SU-DHL-6 (cell line): ENCODE data around the gene KCNJ12.
"Not testable (repeated sequence)": the region's sequence is repeated elsewhere in the genome, so short reads cannot be mapped to it uniquely, and the experiment has no call there.

ENCODE experiments used
- H2AFZ ChIP-seq: fragments of 200-600 bp; sonication (generic); 2 replicates; pipeline ENCODE4 v1.6.1; 2014; ENCODE audit warnings: low read depth, mild to moderate bottlenecking, moderate library complexity, mixed read lengths, antibody characterized with exemption, low read length; ENCODE audit not compliant: severe bottlenecking
- H3F3A ChIP-seq: fragments of 200-600 bp; shearing (Covaris generic); 2 replicates; pipeline ENCODE4 v1.6.0; 2016; ENCODE audit warnings: antibody characterized with exemption, mild to moderate bottlenecking; ENCODE audit not compliant: insufficient read depth
- H3K27ac ChIP-seq: fragments of 200-600 bp; sonication (generic); 2 replicates; pipeline ENCODE4 v1.5.1; 2016; ENCODE audit warnings: low read depth, mild to moderate bottlenecking, low read length, moderate library complexity, mixed read lengths
- H3K27me3 ChIP-seq: fragments of 200-600 bp; sonication (generic), shearing (Covaris generic); 2 replicates; pipeline ENCODE4 v1.6.0; 2014; ENCODE audit warnings: mild to moderate bottlenecking, low read length
- H3K36me3 ChIP-seq: fragments of 200-600 bp; sonication (generic); 2 replicates; pipeline ENCODE4 v1.6.1; 2014; ENCODE audit warnings: mild to moderate bottlenecking, low read length, mixed read lengths
- H3K4me2 ChIP-seq: fragments of 300-600, 200-600 bp; shearing (Covaris generic), sonication (generic); 2 replicates; pipeline ENCODE4 v1.6.0; 2014; ENCODE audit warnings: low read length, low read depth, mild to moderate bottlenecking; ENCODE audit not compliant: poor library complexity, severe bottlenecking
- H3K4me3 ChIP-seq: fragments of 200-600 bp; sonication (generic); 2 replicates; pipeline ENCODE4 v1.5.1; 2014; ENCODE audit warnings: antibody characterized with exemption, low read length, mild to moderate bottlenecking, mixed read lengths; ENCODE audit not compliant: insufficient read depth, poor library complexity, severe bottlenecking
- H3K79me2 ChIP-seq: fragments of 200-600 bp; sonication (generic); 2 replicates; pipeline ENCODE4 v1.6.1; 2014; ENCODE audit warnings: mild to moderate bottlenecking, low read length, moderate library complexity; ENCODE audit not compliant: insufficient read depth
- H3K9ac ChIP-seq: fragments of 200-600 bp; sonication (generic); 2 replicates; pipeline ENCODE4 v1.7.0; 2014; ENCODE audit warnings: mild to moderate bottlenecking, low read length
- H3K9me2 ChIP-seq: fragments of 200-600 bp; sonication (generic); replicated peaks from 2 replicates; pipeline ENCODE4 v1.6.1; 2014; ENCODE audit warnings: low read length; ENCODE audit not compliant: insufficient read depth
- H3K9me3 ChIP-seq: fragments of 200-600 bp; sonication (generic); 2 replicates; pipeline ENCODE4 v1.6.1; 2014; ENCODE audit warnings: low read length, mixed read lengths; ENCODE audit not compliant: insufficient read depth
- H4K20me1 ChIP-seq: fragments of 200-600 bp; sonication (generic); 2 replicates; pipeline ENCODE4 v1.6.1; 2014; ENCODE audit warnings: low read depth, mild to moderate bottlenecking, antibody characterized with exemption, low read length, moderate library complexity, mixed read lengths
- CTCF ChIP-seq: fragments of 200-600 bp; sonication (generic); IDR thresholded peaks from one replicate; pipeline ENCODE4 v1.5.1; 2017; ENCODE audit warnings: antibody characterized with exemption, mild to moderate bottlenecking, low read length, moderate library complexity; ENCODE audit not compliant: insufficient read depth, poor library complexity, severe bottlenecking
- EZH2phosphoT487 ChIP-seq: fragments of 200-600 bp; sonication (generic), shearing (Covaris generic); conservative IDR thresholded peaks from 2 replicates; pipeline ENCODE4 v1.6.1; 2018; ENCODE audit warnings: mild to moderate bottlenecking, antibody characterized with exemption, low read length, moderate library complexity, mixed read lengths

KCNJ12 gene

DNA sequence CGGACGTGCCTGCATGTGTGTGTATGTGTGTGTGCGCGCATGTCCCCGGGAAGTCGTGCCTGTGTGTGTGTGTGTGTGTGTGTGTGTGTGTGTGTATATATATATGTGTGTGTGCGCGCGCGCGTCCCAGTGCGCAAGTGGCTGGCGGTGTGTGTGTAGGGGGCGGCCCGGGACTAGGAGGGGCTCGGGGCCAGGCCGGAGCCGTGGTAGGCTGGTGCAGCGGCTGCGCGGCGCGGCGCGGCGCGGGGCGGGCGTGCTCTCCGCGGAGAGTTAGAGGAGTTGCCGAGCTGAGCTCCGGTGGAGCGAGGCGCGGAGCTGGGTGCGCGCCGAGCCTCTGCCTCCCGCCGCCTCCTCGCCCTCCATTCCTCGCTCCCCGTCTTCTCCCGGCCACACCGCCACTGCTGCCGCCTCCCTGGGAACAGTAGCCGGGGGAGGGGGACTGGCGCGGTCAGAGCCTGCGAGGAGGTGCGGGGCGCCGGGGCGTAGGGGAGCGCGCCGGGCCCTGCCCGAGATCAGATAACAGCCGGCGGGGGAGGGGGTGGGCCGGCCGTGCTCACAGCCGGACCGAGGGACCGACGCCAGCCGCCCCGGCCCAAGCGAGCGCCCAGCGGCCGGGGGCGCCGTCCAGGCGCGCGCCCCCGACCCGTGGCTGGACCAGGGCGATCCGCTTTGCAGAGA lies at the start of gene KCNJ12:
TSS of gene KCNJ12 (plus strand) at position 277 of the 678 bp plus-strand sequence. CDS start 38,986 bp downstream, outside the sequence.
- H3K4me2 ChIP-seq = no peak within 1 kb of the TSS
- no peaks in the 10 kb centered on the region for H4K20me1 ChIP-seq
- no peaks in the 10 kb centered on the region for H3K9me3 ChIP-seq
- no peak within 1 kb of the TSS for H3K9ac ChIP-seq
- H3K79me2 ChIP-seq = no peaks in the 10 kb centered on the region
- no peak within 1 kb of the TSS for H3K27ac ChIP-seq
- no peaks in the 10 kb centered on the region for H3K36me3 ChIP-seq
- H3K4me3 ChIP-seq = no peak within 1 kb of the TSS
- TF ChIP-seq EZH2phosphoT487 (no peak), CTCF (no peak)
- H3F3A ChIP-seq = no peaks in the 10 kb centered on the region
- H3K9me2 ChIP-seq = no peaks in the 10 kb centered on the region
- H3K27me3 ChIP-seq = no peaks in the 10 kb centered on the region
- H2AFZ ChIP-seq = no peak within 1 kb of the TSS

- not testable (repeated sequence) for H3K9me2 ChIP-seq, H3K27ac ChIP-seq, H3K79me2 ChIP-seq, H3K36me3 ChIP-seq, H3K9me3 ChIP-seq, H3K4me2 ChIP-seq, H3K27me3 ChIP-seq, H4K20me1 ChIP-seq, H3K4me3 ChIP-seq, H3K9ac ChIP-seq, H3F3A ChIP-seq, H2AFZ ChIP-seq
Observed at GRCh38 chr17:21327921-21328320, 48.2 kb upstream of the KCNJ12 start.

- not testable (repeated sequence) for H4K20me1 ChIP-seq, H3K27ac ChIP-seq, H3K27me3 ChIP-seq, H3K79me2 ChIP-seq, H3F3A ChIP-seq, H3K9me2 ChIP-seq, H3K9me3 ChIP-seq, H3K4me3 ChIP-seq, H3K36me3 ChIP-seq, H3K4me2 ChIP-seq, H3K9ac ChIP-seq, H2AFZ ChIP-seq
Observed at GRCh38 chr17:21328778-21329177, 47.4 kb upstream of the KCNJ12 start.

DNA sequence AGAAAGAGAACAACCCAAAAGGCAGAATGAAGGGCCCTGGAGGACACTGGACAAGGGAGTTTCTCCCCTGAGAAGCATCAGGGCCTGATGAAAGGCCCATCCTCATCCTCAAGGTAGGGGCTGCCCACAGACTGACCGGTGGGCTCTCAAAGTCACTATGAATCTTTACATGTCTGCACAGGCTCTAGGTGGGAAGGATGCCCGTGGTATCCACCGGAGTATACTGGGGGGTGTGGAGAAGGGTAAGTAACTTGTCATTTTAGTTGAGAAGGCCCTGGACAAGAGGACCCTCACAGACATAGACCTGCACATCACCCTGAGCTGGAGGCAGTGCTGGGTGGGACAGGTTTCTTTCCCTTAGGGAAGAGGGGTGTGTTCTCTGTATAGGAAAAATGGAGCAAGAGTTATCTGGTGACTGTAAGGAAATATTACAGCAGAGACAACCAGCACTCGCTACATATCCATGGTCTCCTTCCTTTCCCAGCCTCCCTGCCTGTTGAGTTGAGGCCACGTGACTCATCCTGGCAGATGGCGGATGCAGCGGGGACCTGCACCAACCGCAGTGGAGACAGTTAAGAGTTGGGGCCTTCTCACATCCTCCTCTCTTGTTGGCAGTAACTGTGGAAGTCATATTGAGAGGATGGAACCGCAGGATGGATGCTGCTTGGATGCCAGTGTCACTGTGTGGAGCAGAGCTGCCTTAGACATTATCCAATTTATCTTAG lies 45.6 kb upstream of the KCNJ12 start:
- no peaks in the 10 kb centered on the region for H3K79me2 ChIP-seq
- H3K4me3 ChIP-seq = no peak overlapping the region
- no peak overlapping the region for H3K4me2 ChIP-seq
- H2AFZ ChIP-seq = no peak overlapping the region
- no peak overlapping the region for H3K27ac ChIP-seq
- no peaks in the 10 kb centered on the region for H3K9me3 ChIP-seq
- no peaks in the 10 kb centered on the region for H4K20me1 ChIP-seq
- no peaks in the 10 kb centered on the region for H3F3A ChIP-seq
- no peaks in the 10 kb centered on the region for H3K27me3 ChIP-seq
- H3K36me3 ChIP-seq = no peaks in the 10 kb centered on the region
- H3K9ac ChIP-seq = no peak overlapping the region
- TF ChIP-seq CTCF (no peak), EZH2phosphoT487 (no peak)
- no peaks in the 10 kb centered on the region for H3K9me2 ChIP-seq

GRCh38 chr17:21336541-21337294 lies 39.4 kb upstream of the KCNJ12 start:
- H3K4me3 ChIP-seq = not testable (repeated sequence)

GRCh38 chr17:21337981-21338625 lies 38.1 kb upstream of the KCNJ12 start:
- not testable (repeated sequence) for H3K9me3 ChIP-seq, H3K79me2 ChIP-seq, H3K9me2 ChIP-seq, H3K9ac ChIP-seq, H3F3A ChIP-seq, H3K4me3 ChIP-seq, H3K36me3 ChIP-seq, H3K4me2 ChIP-seq, H4K20me1 ChIP-seq, H2AFZ ChIP-seq, H3K27ac ChIP-seq, H3K27me3 ChIP-seq

More at GRCh38 chr17:21336541-21337294, 39.4 kb upstream of the KCNJ12 start:
- not testable (repeated sequence) for H3K27ac ChIP-seq, H3F3A ChIP-seq, H2AFZ ChIP-seq, H3K27me3 ChIP-seq, H3K79me2 ChIP-seq, H3K9ac ChIP-seq, H3K9me3 ChIP-seq, H3K4me2 ChIP-seq, H4K20me1 ChIP-seq, H3K36me3 ChIP-seq, H3K9me2 ChIP-seq
